Renal cortex interstitium (tissue), 11 donors: ENCODE data around the gene CAMK2N1. TPM values are rescaled to one million over a fixed set of nuclear protein-coding genes. Genes with fewer than 3 reads are reported as not detected.
"Not testable (repeated sequence)": the region's sequence is repeated elsewhere in the genome, so short reads cannot be mapped to it uniquely, and the experiment has no call there.

Source experiments
- DNase-seq, 11 donors: peaks; one replicate each; pipeline ENCODE4 v3.0.0-alpha.2; 2013; ENCODE audit warnings: low read depth in 9 of 11, low spot score in 4 of 11; ENCODE audit errors: extremely low read depth in 1 of 11
- polyA plus RNA-seq, 3 donors: library from polyadenylated mRNA; unstranded; fragments of 120-200 nt; gene quantifications; one replicate each; pipeline ENCODE4 v1.2.1, GENCODE V29; 2013; ENCODE audit not compliant: insufficient read length in 3 of 3

The CAMK2N1 gene
- polyA plus RNA-seq, 3 donors = 67.5 to 90.2 (median 84.3) TPM

DNA sequence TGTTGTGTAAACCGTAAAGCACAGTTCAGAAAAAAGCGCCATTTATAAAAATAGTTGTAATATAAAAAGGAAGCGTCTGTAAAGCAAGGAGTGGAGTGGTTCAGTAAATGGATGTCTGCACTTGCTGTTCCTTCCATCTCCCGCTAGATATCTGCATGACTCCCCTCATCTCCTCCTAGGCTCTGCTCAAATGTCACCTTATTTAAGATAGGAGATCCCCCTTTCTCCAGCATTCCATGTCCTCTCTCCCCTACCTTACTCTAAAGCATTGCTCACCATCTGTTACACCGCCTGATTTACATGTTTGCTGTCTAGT, 21.2 kb upstream of the CAMK2N1 start:
- DNase-seq = no peak

DNA sequence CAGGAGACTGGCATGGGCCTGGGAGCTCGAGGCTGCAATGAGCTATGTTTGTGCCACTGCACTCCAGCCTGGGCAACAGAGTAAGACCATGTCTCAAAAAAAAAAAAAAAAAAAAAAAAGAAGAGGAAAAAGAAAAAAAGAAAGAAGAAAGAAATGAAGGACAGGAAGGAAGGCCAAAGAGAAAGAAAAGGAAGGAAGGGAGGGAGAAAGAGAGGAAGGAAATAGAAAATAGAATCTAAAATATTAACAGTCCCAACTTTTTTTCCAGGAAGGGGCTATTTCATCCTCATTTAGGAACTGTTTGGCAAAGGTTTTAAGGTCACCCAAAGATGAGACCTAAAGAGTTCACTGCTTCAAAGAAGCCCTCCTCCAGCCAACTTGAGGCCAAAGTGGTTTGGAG, 19.5 kb upstream of the CAMK2N1 start:
- no peak for DNase-seq

DNA sequence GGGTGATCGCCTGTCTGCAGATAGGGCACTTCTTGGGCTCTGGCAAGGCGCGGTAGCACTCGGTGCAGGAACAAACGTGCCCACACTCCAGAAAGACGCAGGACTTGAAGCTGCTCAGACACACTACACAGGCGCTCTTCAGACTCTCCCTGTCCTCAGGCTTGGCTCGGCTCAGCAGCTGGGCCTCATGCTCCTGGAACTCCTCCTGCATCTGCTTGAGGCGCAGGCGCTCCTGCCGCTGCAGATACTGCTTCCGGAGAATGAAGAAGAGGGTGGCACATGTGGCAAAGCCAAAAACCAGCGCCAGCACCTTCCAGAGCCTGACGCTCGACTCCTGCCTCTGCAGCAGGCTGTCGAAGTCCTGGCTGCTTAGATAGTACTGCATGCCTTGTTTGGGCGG, 14.7 kb upstream of the CAMK2N1 start:
- DNase-seq = no peak

DNA sequence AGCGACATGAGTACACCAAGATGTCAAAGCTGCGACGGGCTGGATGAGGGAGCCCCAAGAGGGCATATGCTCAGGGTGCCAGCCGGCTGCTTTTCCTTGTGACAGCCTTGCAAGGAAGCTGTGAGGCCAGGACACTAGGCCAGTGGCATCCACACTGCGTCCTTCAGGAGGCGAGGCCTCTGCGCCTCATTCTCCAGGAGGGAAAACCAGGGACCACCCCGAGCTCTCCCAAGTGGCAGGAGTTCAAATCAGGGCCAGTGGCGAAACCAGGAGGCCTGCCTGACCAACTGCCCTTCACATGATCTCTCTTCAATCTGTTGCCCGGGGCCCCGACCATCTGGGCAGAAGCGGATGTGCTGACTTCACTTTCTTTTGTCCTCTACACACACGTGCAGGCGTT, 13.7 kb upstream of the CAMK2N1 start:
- no peak for DNase-seq

DNA sequence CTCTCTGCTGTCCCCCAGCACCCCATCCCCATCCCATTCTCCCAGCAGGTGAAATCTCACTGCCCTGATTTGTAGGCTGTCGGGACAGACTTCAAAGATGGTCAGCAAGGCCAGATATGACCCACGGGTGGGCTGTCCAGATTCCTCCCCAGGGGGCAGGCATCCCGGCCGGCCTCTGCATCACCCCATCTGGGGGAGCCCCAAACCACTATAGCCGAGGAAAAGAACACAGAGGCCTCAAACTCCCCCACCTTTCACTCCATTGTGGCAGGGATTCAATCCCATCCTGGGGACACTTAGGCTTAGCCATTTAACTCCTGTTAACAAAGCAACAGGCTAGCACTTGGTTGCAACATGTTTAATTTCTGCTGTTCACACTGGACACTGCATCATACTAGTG, 13.1 kb upstream of the CAMK2N1 start:
- no peak for DNase-seq

DNA sequence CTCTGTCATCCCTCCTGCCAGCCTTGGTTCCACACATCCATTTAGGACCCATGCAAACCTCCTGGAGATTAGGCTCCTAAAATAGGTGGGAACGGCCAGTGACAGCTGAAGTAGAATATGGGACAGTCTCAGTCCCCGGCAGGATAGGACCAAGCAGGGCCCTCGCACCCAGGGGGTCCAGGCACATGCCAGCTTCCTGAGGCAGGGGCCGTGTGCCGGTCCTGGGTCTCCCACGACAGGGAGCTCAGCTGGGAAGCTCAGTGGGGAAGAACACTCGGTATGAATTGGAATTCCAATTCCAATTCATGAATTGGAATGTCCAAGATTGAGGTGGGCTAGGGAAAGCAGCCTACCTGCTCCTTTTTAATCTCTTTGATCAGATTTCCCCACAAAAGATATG, 12.1 kb upstream of the CAMK2N1 start:
- DNase-seq = no peak

GRCh38 chr1:20497506-20497905, 11.5 kb upstream of the CAMK2N1 start:
- no peak for DNase-seq

GRCh38 chr1:20496725-20497383, 10.8 kb upstream of the CAMK2N1 start:
- DNase-seq = not testable (repeated sequence)

GRCh38 chr1:20496241-20496661, 10.2 kb upstream of the CAMK2N1 start:
- DNase-seq = no peak

DNA sequence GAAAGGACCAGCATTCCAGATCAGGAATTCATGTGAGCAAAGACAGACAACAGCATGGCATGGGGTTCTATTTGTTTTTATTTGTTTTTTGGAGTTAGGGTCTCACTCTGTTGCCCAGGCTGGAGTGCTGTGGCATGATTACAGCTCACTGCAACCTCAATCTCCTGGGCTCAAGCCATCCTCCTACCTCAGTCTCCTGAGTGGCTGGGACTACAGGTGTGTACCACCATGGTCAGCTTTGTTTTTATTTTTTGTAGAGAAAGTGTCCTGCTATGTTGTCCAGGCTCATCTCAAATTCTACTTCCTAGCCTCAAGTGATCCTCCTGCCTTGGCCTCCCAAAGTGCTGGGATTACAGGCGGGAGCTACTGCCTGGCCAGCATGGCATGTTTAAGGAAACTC, 9.7 kb upstream of the CAMK2N1 start:
- DNase-seq = no peak

- no peak for DNase-seq
These were observed 8.8 kb upstream of the CAMK2N1 start for GRCh38 chr1:20494609-20495311.

GRCh38 chr1:20493839-20494608, 8.0 kb upstream of the CAMK2N1 start:
- DNase-seq = peak in 7 of 11 donors; percentile 65 to 90 (median 83)

DNA sequence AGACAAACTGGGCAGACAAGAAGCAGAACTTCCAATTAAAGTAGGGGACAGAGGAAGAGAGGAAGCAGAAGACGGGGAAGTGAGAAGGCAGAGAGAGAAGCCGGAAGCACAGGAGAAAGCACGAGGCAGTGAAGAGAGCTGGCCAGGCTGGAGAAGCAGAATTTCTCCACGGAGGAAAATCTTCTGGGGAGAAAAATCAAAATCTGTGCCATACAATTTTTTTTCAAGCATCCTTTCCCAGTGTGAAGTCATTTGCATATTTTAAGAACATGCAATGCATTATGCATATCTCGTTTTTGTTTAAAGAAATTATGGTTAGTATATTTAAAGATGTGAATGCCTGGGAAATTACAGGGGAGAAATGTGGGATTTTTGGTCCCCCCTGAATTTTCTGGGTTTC, 7.3 kb upstream of the CAMK2N1 start:
- no peak for DNase-seq

DNA sequence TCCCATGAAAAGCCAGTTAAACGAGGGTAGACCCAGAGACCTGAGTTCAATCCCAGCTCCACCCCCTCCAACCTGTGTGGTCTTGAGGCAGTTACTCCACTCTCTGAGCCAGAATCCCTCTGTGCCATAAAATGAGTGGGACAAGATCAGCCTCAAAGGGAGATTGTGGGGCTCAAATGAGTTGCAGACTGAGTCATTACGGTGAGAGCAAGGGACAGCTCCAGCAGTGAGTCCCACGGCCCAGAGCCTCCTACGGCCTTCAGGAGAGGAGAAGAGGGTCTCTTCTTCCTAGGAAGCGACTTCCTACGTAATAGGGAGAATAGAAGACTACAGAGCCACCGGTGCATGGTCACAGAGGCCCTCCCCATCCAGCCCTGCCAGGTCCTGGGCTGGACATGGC, 6.7 kb upstream of the CAMK2N1 start:
- DNase-seq = no peak

DNA sequence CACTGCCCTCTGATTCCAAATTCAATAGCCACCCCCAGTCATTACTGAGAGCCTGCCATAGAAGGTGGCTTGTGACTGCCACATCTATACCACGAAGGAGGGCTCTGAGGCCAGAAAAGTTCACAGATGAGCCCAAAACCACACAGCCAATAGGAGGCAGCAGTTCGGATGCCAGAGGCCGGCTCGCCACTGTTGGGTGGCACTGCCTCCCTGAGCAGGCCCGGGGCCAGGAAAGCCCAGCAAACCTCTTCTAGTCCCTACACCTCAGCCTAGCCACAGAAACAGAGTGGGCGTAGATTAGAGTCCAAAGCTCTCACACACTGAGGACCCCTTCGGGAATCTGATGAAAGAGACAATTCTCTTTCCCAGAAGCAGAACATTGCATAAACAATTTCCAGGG, 5.9 kb upstream of the CAMK2N1 start:
- no peak for DNase-seq

DNA sequence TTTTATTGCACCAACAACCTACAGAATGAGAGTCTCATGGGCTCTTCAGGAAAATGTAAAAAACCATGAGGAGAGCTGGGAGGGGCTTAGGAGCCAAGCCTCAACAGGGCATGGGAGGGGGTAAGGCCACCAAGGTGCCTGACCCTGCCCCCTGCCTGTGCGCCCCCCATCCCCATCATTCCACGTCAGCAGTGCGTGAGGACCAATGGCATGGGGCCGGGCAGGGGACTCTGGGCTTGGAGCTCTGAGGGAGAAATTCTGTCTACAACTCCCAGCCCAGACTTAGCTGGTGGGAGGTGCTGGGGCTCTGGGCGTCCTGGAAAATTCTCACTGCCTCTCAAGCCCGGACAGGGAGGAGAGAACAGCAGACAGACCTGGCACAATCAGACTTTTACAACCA, 5.2 kb upstream of the CAMK2N1 start:
- DNase-seq = no peak

- no peak for DNase-seq
These were observed 1.2 kb upstream of the CAMK2N1 start for GRCh38 chr1:20487236-20487590.

DNA sequence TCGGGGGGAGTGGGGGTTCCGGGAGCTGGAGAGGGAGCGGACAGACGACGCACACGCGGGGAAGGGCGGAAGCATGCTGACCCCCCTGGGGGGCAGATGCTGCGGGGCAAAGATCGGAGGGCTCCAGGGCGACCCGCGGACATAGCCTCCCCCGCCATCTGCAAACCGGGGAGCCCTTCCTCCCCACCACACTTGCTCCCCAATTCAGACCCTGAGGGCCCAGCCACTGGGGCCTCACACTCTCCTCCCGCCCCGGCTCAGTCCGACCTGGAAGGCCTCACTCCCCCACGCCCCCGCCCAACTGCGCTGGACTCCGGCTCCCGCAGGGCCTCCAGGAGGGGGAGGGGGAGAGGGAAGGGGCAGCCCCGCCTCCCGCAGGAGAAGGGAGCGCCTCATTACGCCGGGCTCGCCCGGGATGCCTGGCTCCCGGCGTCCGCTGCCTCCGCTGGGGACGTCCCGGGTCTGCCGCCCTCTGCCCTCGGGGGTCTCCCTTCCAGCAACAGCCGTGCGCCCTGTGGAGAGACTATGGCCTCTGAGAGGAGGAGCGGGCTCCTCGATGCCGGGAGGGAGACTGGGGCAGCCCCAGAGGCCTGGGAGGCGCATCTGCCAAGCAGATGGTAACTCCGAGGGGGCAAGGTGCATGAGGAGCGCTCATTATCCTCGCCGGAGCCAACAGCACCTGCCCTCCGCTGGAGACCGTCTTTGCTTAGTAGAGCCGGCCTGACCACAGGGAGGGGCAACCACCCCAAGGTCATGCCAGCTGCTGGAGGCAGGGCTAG, 636 bp upstream of the CAMK2N1 start:
- peak in 8 of 11 donors; percentile 78 to 90 (median 84) for DNase-seq

GRCh38 chr1:20484519-20485462, 1.2 kb downstream of the CAMK2N1 start:
- DNase-seq = no peak
